Uterus (tissue), 2 donors: ENCODE results near the gene PPL.

ENCODE experiments used
- POLR2A ChIP-seq, 2 donors: fragments of 450-650 bp; IDR thresholded peaks; one replicate each; pipeline ENCODE4 v1.6.1; 2016; ENCODE audit warnings: antibody characterized with exemption in 2 of 2, mild to moderate bottlenecking in 1 of 2, moderate library complexity in 1 of 2
- TF ChIP-seq, protein P1 (sequence below), 4 experiments: fragments of 200-600 bp in 2 of 4; fragments of 450-650 bp in 2 of 4; sonication (generic) in 2 of 4; IDR thresholded peaks; one replicate each; pipeline ENCODE4 v1.5.1; 2016 to 2019; ENCODE audit warnings: antibody characterized with exemption in 4 of 4, mild to moderate bottlenecking in 2 of 4, moderate library complexity in 1 of 4

DNA sequence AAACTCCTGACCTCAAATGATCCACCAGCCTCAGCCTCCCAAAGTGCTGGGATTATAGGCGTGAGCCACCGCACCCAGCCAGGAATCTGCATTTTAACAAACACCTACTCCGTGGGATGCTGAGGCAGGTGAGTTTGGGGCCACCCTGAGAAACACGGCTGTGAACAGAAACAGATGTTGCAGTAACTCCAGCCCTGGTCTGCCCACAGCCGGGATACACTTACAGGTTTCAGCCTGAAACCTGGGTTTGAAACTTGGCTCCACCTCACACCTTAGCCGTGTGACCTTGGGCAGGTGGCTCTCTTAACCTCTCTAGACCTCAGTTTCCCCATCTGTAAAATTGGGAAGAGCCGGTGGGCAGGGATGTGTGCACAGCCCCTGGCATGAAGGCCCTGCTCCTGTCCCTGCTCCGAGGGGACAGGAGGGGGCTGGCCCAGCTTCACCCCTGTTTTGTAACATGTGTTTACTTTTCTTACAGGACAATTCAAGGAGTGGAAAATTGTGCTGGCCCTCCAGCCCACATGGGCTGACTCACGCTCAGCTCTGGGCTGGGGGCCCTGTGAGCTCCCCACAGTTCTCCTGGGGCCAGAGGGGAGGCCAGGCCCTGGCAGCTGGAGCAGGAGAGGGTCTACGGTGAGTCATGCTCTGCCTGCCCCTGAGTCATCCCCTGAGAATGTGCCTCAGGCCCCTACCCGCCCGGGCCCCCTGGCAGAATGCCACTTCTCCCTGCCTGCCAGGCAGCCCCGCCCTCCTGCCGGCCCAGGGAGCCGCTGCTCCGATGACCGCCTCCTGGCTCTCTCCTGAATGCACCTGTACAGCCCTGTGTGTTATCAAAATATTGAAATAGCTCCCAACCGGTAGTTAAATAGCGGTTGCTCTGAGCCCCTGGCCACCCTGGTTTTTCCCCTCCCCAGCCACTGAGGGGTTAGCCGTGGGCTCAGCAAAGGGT is 7.7 kb upstream of the PPL start:
- TF ChIP-seq, protein P1, sequence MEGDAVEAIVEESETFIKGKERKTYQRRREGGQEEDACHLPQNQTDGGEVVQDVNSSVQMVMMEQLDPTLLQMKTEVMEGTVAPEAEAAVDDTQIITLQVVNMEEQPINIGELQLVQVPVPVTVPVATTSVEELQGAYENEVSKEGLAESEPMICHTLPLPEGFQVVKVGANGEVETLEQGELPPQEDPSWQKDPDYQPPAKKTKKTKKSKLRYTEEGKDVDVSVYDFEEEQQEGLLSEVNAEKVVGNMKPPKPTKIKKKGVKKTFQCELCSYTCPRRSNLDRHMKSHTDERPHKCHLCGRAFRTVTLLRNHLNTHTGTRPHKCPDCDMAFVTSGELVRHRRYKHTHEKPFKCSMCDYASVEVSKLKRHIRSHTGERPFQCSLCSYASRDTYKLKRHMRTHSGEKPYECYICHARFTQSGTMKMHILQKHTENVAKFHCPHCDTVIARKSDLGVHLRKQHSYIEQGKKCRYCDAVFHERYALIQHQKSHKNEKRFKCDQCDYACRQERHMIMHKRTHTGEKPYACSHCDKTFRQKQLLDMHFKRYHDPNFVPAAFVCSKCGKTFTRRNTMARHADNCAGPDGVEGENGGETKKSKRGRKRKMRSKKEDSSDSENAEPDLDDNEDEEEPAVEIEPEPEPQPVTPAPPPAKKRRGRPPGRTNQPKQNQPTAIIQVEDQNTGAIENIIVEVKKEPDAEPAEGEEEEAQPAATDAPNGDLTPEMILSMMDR (IDR thresholded peaks at IDR 0.05) = no peak
- no peak for TF ChIP-seq POLR2A (IDR thresholded peaks at IDR 0.05)
